Activated CD4-positive, CD25-positive, alpha-beta regulatory T cell treated with anti-CD3 and anti-CD28 coated beads, Interleukin-2, amount 50 U/mL, for 72 hours (primary cell): Measurements from ENCODE around the gene SLC4A5.
"Not testable (repeated sequence)": the region's sequence is repeated elsewhere in the genome, so short reads cannot be mapped to it uniquely, and the experiment has no call there.

ENCODE experiments used
- DNase-seq: peaks from one replicate; pipeline ENCODE4 v3.0.0; 2021

SLC4A5 gene

DNA sequence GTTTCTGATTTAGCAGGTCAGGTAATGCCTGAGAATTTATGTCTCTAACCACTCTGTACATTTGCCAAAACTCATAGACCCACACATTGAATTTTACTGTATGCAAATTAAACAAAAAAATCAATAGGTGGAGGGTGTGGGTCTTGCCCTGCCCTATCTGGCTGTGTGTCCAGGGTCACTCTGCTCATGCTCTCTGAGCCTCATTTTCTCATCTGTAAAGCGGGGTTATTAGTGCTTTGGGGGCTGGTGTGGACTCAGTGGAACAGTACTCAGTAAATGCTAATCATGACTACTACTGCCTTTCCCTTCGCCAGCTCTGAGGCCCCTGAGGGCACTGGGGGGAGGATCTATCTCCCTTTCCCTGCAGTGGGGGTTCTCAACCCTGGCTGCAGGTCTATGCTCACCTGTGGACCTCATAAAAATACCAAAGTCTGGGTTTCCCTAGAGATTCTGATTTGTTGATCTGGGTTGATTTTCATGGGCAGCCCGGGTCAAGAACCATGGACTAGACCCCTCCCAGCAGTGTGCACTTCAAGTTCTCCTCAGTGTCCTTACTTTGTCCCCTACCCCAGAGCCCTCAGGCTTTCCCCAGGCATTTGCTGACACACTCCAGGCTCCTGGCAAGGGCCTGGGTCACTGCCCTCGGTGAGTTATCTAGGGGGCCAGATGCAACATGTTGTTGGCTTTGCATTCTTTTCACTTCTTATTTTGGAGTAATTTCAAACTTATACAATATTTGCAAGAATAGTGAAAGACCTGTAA lies 117.3 kb downstream of the SLC4A5 start:
- DNase-seq = no peak

DNA sequence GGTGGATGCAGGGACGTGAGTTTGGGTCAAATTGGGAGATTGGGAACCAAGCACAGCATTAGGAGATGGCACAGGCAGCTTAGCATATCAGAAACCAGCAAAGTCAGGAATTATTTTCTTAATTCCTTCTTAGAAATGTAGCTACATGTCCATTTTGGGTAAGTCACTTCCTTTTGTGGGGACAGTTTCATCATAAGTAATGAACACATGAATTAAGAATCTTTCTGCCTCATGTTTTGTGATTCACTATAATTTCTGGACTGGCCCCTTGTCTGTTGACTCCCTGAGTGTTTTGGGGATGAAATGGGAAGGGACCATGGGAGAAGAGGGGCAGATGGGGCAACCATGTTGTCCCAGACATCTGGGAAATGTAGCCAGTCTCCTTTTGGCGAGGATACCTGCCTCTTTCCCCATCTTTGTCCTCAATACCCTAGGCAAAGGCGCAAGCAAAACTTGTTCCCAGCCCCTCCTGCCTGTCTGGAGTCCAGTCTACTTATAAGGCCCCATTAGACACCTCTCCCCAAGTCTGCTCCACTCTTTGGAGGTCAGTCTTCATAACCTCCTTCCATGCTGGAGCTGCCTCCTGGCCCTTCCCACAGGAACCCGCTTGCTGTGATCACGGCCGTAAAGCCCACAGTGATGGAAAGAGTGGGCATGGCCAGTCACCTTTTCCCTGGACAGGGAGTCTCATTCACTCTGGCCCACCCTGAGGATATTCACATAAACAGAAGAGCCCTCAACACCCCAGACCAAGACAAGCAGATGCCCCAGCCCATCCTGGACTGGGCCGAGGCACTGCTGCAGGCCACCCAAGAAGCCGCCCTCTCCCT lies 119.1 kb downstream of the SLC4A5 start:
- no peak for DNase-seq

DNA sequence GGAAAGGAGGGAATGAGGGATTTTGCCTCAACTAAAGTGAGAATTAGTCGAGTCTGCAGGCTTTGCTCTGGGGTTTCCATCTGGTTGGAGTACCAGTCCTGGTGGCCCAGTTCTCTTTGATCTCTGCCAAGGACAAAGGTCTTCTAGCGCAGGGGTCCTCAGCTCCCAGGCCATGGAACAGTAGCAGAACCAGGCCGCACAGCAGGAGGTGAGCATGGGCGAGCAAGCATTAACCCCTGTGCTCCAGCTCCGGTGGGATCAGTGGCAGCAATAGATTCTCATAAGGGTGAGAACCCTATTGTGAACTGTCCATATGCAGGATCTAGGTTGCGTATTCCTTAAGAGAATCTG lies 120.9 kb downstream of the SLC4A5 start:
- DNase-seq = no peak

DNA sequence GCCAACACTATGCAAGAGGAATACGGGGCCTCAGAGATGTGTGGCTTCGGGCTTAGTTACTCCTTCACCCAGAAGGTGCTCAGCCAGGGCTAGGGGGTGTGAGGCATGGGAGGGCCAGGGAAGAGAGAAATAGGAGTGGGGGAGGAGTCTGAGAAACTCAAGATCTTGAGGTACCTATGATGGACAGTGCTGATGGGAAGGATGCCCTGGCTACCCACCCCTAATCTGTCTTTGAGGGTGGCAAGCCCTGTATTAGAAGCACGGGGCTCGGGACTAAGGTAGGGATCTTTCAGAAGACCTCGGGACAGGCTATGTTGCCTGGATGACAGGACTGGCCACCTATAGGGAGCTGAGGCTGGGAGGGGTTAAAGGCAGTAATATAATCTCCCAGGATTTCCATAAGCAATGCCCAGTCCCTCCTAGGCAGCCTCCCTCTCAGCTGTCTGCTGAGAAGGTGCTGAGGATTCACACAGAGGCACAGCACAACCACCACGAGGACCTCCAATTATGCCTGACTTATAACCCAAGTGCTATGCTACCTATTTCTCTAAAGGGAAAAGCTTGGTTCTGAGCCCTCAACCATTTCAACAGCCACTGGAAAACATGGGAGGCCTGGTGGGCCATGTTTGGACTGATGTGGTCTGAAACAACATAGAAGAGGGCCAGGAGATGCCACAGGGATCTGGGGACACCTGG lies 121.5 kb downstream of the SLC4A5 start:
- no peak for DNase-seq

DNA sequence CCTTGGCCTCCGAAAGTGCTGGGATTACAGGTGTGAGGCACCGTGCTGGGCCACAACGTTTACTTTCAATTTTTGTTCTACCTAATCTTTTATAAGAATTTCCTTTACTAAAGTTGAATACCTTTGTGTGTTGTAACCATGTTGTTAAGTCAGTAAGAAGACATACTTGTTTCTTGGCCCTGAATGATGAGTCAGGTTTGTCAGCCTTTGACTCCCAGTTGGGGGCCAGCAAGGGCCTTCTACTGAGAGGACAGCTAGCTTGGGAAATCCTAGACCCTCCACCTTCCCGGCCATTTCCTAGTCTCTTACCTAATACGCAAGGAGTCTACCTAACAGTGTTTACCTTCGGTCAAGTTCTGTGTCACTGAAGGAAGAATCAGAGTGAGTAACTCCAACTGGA lies 122.1 kb downstream of the SLC4A5 start:
- no peak for DNase-seq

DNA sequence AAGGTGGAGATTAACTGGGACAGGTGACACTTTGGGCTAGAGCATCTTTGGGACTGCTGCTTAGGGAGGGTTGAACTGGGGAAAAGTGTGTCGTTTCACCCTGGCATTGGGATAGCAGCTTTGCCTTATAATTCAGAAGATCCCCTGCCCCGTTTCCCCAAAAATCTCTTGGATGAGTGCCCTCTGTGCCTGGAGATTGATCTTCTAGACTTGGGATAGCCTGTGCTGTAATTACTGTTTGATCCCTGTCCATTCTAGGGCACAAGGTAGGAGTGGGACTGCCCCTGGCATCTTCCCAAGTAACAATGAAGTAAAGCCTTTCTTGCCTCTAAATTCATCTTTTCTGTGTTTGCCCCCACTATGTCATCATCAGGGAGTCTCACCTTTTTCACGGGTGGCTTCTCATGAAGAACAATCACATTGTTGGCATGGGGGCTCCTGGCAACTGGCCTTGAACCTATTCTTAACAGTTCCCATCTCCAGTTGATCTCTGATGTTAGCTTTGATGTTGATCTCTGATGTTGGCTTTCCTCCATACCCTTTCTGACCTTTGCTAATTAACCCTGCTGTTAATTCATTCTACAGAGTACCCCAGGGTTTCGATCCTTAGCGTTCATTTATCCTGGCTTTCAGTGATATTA lies 123.2 kb downstream of the SLC4A5 start:
- DNase-seq = no peak

DNA sequence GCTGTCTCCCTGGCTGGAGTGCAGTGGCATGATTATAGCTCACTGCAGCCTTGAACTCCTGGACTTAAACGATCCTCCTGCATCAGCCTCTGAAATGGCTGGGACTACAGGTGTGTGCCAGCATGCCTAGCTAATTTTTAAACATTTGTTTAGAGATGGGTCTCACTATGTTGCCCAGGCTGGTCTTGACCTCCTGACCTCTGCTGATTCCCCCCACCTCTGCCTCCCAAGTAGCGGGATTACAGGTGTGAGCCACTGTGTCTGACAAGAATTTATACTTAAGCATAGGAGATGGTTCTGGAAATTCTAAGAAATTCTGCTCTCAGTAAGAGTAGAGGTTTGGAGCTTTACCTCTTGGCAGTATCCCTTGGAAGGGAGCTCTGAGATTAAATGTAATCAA lies 126.6 kb downstream of the SLC4A5 start:
- DNase-seq = no peak

DNA sequence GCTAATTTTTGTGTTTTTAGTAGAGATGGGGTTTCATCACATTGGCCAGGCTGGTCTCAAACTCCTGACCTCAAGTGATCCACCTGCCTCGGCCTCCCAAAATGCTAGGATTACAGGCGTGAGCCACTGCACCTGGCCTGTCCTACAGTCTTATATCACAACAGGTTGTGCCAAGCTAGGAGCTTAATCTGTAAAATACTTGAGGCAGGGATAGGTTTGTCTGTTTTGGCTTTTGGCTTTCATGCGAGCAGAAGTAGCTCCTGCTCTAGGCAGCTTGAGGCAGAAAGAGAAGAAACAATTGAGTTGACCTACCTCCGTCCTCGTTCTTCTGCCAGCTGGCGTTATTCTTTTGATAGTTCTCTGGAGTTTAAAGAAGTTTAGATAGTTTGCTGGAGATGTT lies 127.4 kb downstream of the SLC4A5 start:
- DNase-seq = not testable (repeated sequence)

DNA sequence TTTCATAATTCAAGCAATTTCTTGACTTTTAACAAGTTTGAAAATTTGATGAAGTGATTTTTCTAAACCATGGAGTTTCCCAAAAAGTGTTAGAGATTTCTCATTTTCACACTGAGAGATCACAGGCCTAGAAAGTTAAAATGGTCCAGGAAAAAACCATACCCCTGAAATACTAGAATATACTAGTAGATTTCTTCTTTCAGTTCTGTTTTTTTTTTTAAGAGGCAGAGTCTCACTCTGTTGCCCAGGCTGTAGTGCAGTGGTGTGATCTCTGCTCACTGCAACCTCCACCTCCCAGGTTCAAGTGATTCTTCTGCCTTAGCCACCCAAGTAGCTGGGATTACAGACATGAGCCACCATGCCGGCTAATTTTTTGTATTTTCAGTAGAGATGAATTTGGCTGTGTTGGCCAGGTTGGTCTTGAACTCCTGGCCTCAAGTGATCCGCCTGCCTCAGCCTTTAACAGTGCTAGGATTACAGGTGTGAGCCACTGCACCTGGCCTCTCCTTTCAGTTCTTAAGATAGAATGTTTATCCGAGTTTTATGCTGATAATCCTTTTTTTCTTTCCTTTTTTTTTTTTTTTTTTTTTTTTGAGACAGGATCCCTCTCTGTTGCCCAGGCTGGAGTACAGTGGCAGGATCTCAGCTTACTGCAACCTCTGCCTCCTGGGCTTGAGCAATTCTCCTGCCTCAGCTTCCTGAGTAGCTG lies 130.4 kb downstream of the SLC4A5 start:
- DNase-seq = no peak

DNA sequence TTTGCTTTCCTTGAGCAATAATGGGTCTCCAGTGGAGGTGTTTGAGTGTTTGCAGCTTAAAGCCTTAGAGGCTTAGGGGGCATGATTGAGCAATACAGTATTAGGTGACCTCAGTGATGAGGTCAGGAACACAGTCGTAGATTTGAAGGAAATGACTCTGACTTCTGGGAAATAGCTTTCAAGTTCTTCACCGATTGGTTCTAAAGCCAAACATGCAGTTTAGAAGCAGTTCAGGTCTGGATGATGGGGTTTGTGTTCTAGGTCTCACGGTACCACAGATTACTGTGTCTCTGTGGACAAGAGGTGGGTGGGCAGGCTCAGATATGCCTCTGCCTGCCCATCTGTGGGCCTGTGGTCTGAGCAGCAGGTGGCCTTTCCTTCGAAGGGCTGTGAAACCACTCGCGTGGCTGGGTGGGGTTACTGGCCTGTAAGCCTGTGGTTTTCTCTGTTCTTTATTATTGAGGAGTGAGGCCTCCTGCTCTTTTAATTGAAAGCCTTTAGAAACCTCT lies 137.0 kb downstream of the SLC4A5 start:
- peak; percentile 60 for DNase-seq

DNA sequence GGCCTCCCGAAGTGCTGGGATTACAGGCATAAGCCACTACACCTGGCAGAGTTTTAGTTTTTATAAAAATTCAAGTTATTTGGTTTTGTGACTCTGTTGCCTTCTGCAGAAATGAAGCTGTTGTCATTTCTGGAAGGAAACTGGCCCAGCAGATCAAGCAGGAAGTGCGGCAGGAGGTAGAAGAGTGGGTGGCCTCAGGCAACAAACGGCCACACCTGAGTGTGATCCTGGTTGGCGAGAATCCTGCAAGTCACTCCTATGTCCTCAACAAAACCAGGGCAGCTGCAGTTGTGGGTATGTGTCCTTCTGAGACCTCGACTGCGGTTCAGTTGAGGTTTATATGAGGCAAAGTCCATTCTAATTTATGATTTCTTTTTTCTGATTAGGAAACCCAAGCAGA lies 137.6 kb downstream of the SLC4A5 start:
- no peak for DNase-seq

DNA sequence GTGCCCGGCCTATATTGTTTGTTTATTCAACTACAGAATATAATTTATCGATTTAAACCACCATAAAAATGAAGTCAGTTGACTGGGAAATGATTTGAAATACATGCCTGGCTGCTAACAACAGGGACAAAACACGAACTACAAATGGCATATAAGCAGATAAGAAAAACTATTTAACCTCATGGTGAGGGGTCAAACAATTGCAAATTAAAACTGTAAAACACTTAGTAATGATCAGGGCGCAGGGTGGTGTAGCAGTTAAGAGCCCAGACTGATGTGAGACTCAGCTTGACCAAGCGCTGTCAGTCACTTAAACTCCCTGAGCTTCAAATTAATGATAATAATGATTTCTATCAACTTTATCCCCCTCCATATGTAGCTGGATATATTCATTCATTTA lies 138.1 kb downstream of the SLC4A5 start:
- no peak for DNase-seq

DNA sequence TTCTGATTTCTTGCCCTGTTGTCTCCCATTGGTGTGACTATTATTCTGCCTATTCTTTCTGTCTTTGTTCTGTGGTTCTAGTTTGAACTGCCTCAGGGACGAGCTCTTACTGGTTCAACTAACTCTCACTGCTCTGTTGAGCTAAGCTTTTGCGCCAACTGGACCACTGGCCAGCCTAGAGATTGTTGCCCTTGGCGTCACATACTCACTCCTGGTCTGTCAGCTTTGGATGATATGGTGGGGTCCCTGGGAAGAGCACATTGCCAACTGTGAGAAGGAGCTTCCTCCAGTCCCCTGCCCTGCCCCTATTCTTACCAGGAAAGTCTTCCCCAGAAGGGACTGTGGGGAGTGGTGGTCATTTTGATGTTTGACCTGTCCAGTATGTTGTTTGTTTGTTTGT lies 138.8 kb downstream of the SLC4A5 start:
- DNase-seq = no peak

DNA sequence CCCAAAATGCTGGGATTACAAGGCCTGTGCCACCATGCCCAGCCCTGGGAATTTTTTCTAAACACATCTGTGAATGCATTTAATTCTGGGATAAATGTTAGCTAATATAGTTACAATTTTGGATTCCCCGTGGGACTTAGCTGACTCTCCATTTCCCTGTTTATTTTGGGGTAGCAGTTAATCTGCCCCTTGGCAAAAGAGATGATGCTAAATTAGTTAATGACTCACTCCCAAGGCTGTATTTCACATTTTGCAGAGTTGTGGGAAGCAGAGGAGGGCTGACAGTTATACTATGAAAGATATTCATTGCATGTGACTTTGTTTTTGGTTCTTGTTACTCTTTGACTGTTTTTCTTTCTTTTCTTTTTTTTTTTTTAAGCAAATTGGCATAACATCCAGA lies 141.6 kb downstream of the SLC4A5 start:
- DNase-seq = no peak

DNA sequence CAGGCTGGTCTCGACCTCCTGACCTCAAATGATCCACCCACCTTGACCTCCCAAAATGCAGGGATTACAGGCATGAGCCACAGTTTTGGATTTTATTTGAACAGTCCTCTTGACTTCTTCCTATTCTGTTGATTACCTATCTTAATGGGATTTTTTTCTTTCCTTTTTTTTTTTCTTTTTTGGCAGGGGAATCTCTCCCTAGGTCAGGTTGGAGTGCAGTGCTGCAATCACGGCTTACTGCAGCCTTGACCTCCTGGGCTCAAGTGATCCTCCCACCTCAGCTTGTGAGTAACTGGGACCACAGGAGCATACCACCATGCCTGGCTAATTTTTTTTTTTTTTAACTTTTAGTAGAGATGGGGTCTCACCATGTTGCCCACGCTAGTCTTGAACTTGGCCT lies 142.0 kb downstream of the SLC4A5 start:
- DNase-seq = no peak

DNA sequence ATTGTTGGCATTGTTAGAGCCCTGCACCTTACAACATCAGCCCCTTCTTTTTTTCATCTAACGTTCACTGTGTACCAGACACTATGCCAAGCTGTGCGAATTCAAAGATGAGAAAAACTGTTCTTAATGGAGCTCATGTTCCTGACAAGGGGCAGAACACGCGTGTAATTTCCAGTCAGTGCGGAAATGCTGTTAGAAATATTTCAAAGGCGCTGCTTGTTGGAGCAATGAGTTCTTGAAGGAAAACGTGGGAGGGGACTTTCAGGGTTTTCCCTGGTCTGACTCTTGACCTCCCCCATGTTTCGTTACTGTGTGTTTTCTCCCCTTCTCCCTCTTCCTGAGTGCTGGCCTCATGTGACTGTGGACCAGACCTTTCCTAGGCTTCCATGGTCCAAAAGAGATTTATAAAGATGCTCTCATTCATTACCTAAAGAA lies 143.3 kb downstream of the SLC4A5 start:
- DNase-seq = no peak

DNA sequence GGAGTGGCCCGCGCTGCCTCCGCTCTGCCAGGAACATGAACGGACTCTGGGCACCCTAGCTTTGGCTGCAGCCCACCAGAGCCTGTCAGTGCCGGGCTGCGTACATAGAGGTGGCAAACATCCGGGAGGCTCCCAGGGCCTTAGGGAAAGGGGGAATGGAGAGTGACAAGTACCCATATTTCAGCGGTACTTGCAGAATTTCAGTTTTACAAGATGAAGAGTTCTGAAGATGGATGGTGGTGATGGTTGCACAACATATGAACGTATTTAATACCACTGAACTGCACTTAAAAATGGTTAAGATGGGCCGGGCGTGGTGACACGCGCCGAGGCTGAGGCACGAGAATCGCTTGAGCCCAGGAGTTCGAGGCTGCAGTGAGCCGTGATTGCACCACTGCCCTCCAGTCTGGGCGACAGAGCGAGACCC lies 143.9 kb downstream of the SLC4A5 start:
- no peak for DNase-seq

DNA sequence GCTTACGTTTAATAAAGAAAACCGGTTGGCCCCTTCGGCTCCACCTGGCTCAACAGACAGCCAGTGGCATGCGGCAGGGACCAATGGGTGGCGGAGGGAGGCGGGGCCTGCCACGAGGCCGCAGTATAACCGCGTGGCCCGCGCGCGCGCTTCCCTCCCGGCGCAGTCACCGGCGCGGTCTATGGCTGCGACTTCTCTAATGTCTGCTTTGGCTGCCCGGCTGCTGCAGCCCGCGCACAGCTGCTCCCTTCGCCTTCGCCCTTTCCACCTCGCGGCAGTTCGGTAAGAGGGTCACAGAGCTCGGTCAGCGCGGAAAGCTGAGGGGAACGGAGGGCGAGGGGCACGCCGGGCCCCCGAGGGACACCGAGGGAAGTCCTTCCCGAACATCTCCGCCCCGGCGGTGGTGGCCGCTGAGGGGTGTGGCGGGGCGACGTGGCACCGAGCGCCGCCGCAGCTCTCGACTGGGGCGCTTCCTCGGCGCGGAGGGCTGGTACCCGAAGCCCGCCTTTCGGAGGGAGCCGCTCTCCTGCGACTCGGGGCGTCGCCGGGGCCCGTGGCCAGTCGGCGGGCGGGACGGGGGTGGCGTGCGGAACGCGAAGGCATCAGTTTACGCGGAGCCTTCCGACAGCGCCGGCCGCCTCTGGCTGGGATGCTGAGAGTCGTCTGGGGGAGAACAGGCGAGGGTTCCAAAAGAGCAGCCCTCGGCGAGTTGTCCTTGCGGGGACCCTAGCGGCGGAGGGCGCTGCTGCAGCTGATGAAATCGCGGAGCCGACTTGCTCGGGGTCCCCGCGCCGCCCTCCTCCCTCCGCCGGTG lies 144.5 kb downstream of the SLC4A5 start, which contains the start of gene MTHFD2:
Gene MTHFD2 (plus strand): TSS at position 155 of the 814 bp plus-strand sequence. CDS start 27 bp downstream, at position 182.
- peak; percentile 93 for DNase-seq

DNA sequence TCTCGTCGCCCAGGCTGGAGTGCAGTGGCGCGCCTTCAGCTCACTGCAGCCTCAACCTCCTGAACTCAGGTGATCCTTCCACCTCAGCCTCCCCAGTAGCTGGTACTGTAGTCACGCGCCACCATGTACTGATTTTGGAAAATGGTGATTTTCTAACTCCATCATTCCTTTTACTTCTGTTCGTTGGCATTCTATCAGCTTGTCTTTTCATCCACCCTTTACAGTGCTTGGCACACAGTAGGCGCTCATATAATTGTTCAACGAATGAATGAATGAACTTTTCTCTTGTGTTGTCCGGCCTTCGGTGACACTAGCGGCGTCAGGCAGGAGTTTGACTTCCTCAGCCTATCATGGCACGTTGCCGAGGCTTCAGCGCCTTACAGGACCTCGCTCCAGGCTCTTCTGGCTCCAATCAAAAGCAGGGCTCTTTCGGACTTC lies 145.2 kb downstream of the SLC4A5 start:
- no peak for DNase-seq

DNA sequence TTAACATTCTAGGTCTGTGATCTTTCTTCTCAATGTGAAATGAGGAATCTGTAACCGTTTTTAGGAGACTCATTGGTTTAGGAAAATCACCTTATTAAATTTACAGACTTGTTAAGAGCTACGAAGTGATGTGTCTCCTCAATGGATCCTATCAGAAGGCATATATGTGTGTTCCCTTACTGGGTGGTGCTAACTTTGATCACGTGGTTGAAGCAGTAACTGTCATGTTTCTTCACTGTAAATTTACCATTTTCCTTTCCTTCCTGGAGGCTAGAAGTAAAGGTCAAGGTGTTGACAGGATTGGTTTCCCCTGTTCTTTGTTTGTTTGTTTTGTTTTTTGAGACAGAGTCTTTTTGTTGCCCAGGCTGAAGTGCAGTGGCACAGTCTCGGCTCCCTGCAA lies 146.2 kb downstream of the SLC4A5 start:
- DNase-seq = no peak

DNA sequence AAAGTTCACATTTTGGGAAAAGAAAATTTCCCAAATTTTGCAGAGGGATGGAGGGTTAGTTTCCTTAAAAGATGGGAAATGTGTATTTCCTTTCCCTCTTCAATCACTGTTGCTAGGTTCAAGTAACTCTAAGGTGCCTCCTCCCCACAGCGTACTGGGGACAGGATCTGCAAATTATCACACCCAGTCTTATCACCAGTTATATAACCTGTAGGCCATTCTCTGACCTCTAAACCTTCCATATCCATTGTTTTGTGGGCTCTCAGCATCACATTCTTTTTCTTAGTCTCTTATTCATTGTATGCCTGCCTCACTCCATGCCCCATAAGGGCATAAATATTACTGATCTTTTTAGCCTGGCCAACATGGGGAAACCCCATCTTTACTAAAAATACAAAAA lies 148.4 kb downstream of the SLC4A5 start:
- no peak for DNase-seq
